Testis (tissue), 3 donors: Measurements from ENCODE around the gene RIN1. TPM values are rescaled to one million over a fixed set of nuclear protein-coding genes. Genes with fewer than 3 reads are reported as not detected.

Source experiments
- DNase-seq: peaks from one replicate; pipeline ENCODE4 v3.0.0-alpha.2; 2019
- H3K27ac ChIP-seq, 2 donors: fragments of 200-600 bp; sonication (generic); one replicate each; pipeline ENCODE4 v1.5.1; 2019
- H3K27me3 ChIP-seq: fragments of 200-600 bp; sonication (generic); one replicate; pipeline ENCODE4 v1.5.1; 2019
- H3K36me3 ChIP-seq: fragments of 200-600 bp; sonication (generic); one replicate; pipeline ENCODE4 v1.5.1; 2017; ENCODE audit warnings: low read depth; ENCODE audit errors: missing control alignments
- H3K4me1 ChIP-seq: fragments of 200-600 bp; sonication (generic); one replicate; pipeline ENCODE4 v1.5.1; 2019
- H3K4me3 ChIP-seq, 2 donors: fragments of 200-600 bp; sonication (generic); one replicate each; pipeline ENCODE4 v1.5.1; 2017 to 2019
- H3K9me3 ChIP-seq: fragments of 200-600 bp; sonication (generic); one replicate; pipeline ENCODE4 v1.5.1; 2017
- CTCF ChIP-seq, 3 experiments: fragments of 450-650 bp in 2 of 3; fragments of 200-600 bp in 1 of 3; sonication (generic) in 1 of 3; IDR thresholded peaks; one replicate each; pipeline ENCODE4 v1.5.1; 2016 to 2019; ENCODE audit warnings: antibody characterized with exemption in 3 of 3, mild to moderate bottlenecking in 2 of 3, moderate library complexity in 1 of 3
- POLR2A ChIP-seq: fragments of 450-650 bp; IDR thresholded peaks from one replicate; pipeline ENCODE4 v1.6.1; 2017; ENCODE audit warnings: antibody characterized with exemption, mild to moderate bottlenecking, moderate library complexity
- WGBS, 2 donors: methylation state at CpG; one replicate each; pipeline ENCODE4 v1.1.5; 2018; 5-methylcytosine and 5-hydroxymethylcytosine counted together
- intact Hi-C: fragments of 100-400 bp; cut with DNase I; formaldehyde crosslinking; loops from one replicate; pipeline ENCODE4 v1.15.1; 2023; ENCODE audit warnings: low total_unique reads
- polyA plus RNA-seq: library from polyadenylated mRNA; stranded (reverse); fragments of 350-450 nt; fragmentation: Illumina TruSeq; extraction: RNeasy Lipid Tissue Mini Kit (QIAGEN cat#74804); gene quantifications from one replicate; pipeline ENCODE4 v1.2.3, GENCODE V29; 2014; ENCODE audit warnings: low read depth, low replicate concordance; ENCODE audit not compliant: insufficient read depth
- total RNA-seq, 2 donors: library from RNA; depleted of rRNA; stranded (reverse); fragments of >200 nt; gene quantifications; one replicate each; pipeline ENCODE4 v1.2.3, GENCODE V29; 2016

RIN1 gene
- total and polyA plus RNA-seq, 3 donors from 2014 or later, result 4.7 to 8.5 (median 8.2) TPM

- TF ChIP-seq CTCF (IDR thresholded peaks at IDR 0.05) (no peak), POLR2A (no peak)
- Histone ChIP-seq H3K9me3 (no peaks in the 10 kb centered on the region), H3K36me3 (no peaks in the 10 kb centered on the region), H3K27me3 (no peaks in the 10 kb centered on the region), H3K27ac (no peak overlapping the region), H3K4me1 (peaks cover 18% of the 10 kb centered on the region), H3K4me3 (no peak overlapping the region)
- intact Hi-C loops, result no loop called here
- WGBS, 2 donors, result 91 to 92% methylated on average over 6 to 17 of the region's 19 CpGs
- DNase-seq, result no peak
These were observed 2.9 kb downstream of the RIN1 start for GRCh38 chr11:66333220-66333877.

- H3K27me3 ChIP-seq, result no peaks in the 10 kb centered on the region
- H3K36me3 ChIP-seq, result no peaks in the 10 kb centered on the region
- TF ChIP-seq CTCF (IDR thresholded peaks at IDR 0.05) (no peak), POLR2A (no peak)
- H3K27ac ChIP-seq, result no peak overlapping the region
- WGBS, 2 donors, result 78 to 83% methylated on average over 15 to 18 of the region's 18 CpGs
- peaks cover 26% of the 10 kb centered on the region for H3K4me1 ChIP-seq
- H3K4me3 ChIP-seq, result no peak overlapping the region
- no peak for DNase-seq
- H3K9me3 ChIP-seq, result no peaks in the 10 kb centered on the region
- intact Hi-C loops, result no loop called here
These were observed 3.6 kb downstream of the RIN1 start for GRCh38 chr11:66332371-66333219.

- Histone ChIP-seq H3K27me3 (no peaks in the 10 kb centered on the region), H3K4me3 (no peak overlapping the region), H3K27ac (no peak overlapping the region), H3K36me3 (no peaks in the 10 kb centered on the region), H3K4me1 (peaks cover 28% of the 10 kb centered on the region), H3K9me3 (no peaks in the 10 kb centered on the region)
- intact Hi-C loops, result no loop called here
- WGBS, 2 donors, result 91 to 92% methylated on average over 10 to 12 of the region's 12 CpGs
- TF ChIP-seq CTCF (IDR thresholded peaks at IDR 0.05) (no peak), POLR2A (no peak)
- no peak for DNase-seq
These were observed 4.5 kb downstream of the RIN1 start for GRCh38 chr11:66331542-66332370.

GRCh38 chr11:66330931-66331330 is 5.3 kb downstream of the RIN1 start:
- WGBS, 2 donors, result 73 to 74% methylated on average over 9 to 10 of the region's 10 CpGs
- Histone ChIP-seq H3K36me3 (no peaks in the 10 kb centered on the region), H3K4me3 (no peak overlapping the region), H3K27me3 (no peaks in the 10 kb centered on the region), H3K27ac (no peak overlapping the region), H3K9me3 (no peaks in the 10 kb centered on the region), H3K4me1 (peaks cover 29% of the 10 kb centered on the region)
- TF ChIP-seq CTCF (IDR thresholded peaks at IDR 0.05) (no peak), POLR2A (no peak)
- DNase-seq, result no peak
- intact Hi-C loops, result no loop called here
